BLaER1 treated with 17β-estradiol and CSF1 and Interleukin-3, amounts not matched to agents 10 nM and 100 nM (cell line): Measurements from ENCODE around the gene CHURC1.
A peak's percentile ranks its signal among the peaks of the same experiment; 100 is the strongest.
"Not testable (repeated sequence)": the region's sequence is repeated elsewhere in the genome, so short reads cannot be mapped to it uniquely, and the experiment has no call there.

Experiments used
- H3K27ac ChIP-seq, 11 experiments: shearing (Covaris generic); formaldehyde crosslinking; 2 replicates each; pipeline ENCODE4 v1.8.1; 2022
- H3K27me3 ChIP-seq, 11 experiments: shearing (Covaris generic); formaldehyde crosslinking; 2 replicates each; pipeline ENCODE4 v1.8.1; 2022
- H3K36me3 ChIP-seq, 11 experiments: shearing (Covaris generic); formaldehyde crosslinking; 2 replicates each; pipeline ENCODE4 v1.8.1; 2022
- H3K4me1 ChIP-seq, 10 experiments: shearing (Covaris generic); formaldehyde crosslinking; 2 replicates each; pipeline ENCODE4 v1.8.1; 2022
- H3K4me2 ChIP-seq, 11 experiments: shearing (Covaris generic); formaldehyde crosslinking; 2 replicates each; pipeline ENCODE4 v1.8.1; 2022
- H3K4me3 ChIP-seq, 10 experiments: shearing (Covaris generic); formaldehyde crosslinking; 2 replicates each; pipeline ENCODE4 v1.8.1; 2022
- H3K9ac ChIP-seq, 11 experiments: shearing (Covaris generic); formaldehyde crosslinking; 2 replicates each; pipeline ENCODE4 v1.8.1; 2022
- H3K9me3 ChIP-seq, 11 experiments: shearing (Covaris generic); formaldehyde crosslinking; replicated peaks in 1 of 11; 2 replicates each; pipeline ENCODE4 v1.8.1; 2022
- H4K20me1 ChIP-seq, 11 experiments: shearing (Covaris generic); formaldehyde crosslinking; 2 replicates each; pipeline ENCODE4 v1.8.1; 2022
- Cebpa-rat ChIP-seq, 11 experiments: shearing (Covaris generic); IDR thresholded peaks; 2 replicates each; pipeline ENCODE4 v1.8.1; 2022

The CHURC1 gene

DNA sequence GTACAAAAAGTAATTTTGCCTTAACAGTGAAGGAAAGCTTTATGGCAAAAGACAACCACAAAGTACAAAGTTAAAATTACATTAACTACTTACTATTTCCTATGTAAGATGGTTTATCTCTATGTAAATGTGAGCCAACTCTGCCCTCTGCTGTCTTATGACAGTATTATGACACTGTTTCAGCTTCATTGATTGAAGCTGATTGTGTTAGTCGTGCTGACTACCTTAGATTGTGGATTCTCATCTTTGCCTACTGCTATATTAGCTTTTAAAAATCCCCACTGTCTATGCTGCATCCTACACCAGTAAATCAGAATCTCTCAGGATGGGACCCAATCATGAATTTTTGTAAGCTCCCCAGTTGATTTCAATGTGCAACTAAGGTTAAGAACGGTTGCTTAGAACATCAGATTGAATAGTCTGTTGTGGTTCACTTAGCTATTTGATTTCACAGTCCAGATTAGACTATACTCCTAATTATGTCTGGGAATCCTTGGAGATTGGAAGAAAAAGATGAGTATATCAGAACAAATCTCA, 22.3 kb upstream of the CHURC1 start:
- TF ChIP-seq Cebpa-rat (IDR thresholded peaks at IDR 0.05) = no peak
- H4K20me1 ChIP-seq = no peaks in the 10 kb centered on the region
- H3K4me1 ChIP-seq = no peaks in the 10 kb centered on the region
- no peak overlapping the region for H3K4me2 ChIP-seq
- no peak overlapping the region for H3K4me3 ChIP-seq
- H3K36me3 ChIP-seq = no peaks in the 10 kb centered on the region
- H3K9me3 ChIP-seq = no peaks in the 10 kb centered on the region
- no peak overlapping the region for H3K27ac ChIP-seq
- no peaks in the 10 kb centered on the region for H3K27me3 ChIP-seq
- H3K9ac ChIP-seq = no peak overlapping the region

DNA sequence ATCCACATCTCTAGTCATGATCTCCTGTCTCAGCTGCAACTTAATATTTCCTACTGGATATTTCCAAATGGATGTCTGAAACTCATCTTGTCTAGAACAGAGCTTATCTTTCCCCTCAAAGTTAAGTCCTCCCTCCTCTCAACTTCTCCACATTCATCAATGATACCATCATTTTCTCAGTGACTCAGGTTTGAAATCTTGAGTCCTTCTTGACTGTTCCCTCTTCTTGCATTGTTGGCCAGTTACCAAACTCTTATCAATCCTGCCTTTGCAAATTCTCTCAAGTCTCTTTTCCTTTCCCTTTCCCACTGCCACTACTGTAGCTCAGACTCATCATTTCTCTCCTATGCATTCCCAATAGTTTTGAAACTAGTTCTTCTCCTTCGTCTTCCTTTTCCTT, 14.3 kb upstream of the CHURC1 start:
- H3K4me1 ChIP-seq = no peaks in the 10 kb centered on the region
- H3K4me2 ChIP-seq = no peak overlapping the region
- no peaks in the 10 kb centered on the region for H3K27me3 ChIP-seq
- no peak overlapping the region for H3K9ac ChIP-seq
- no peaks in the 10 kb centered on the region for H3K36me3 ChIP-seq
- no peaks in the 10 kb centered on the region for H3K9me3 ChIP-seq
- H4K20me1 ChIP-seq = no peaks in the 10 kb centered on the region
- TF ChIP-seq Cebpa-rat (IDR thresholded peaks at IDR 0.05) = no peak
- no peak overlapping the region for H3K4me3 ChIP-seq
- no peak overlapping the region for H3K27ac ChIP-seq

DNA sequence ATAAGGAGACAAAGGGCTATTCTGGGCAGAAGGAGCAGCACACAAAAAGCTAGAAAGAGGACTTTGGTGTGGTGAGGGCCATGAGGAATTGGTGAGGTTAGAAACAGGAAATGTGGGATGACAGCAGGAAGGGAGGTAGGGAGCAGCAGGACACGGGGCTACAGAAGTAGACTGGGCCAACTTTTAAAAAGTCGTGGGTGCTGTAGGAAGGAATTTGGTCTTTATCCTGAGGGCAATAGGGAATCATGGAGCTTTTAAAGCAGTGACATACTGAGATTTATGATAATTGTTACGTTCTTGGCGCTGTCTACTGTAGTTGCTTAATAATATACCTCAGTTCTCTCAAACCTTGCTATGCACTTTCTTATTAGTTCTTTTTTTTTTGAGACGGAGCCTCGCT, 8.2 kb upstream of the CHURC1 start:
- Histone ChIP-seq H4K20me1 (no peaks in the 10 kb centered on the region), H3K36me3 (no peaks in the 10 kb centered on the region), H3K27ac (no peak overlapping the region), H3K9ac (no peak overlapping the region), H3K4me3 (no peak overlapping the region), H3K4me2 (peak overlapping the region in 10 of 11 experiments; percentile 8 to 45 (median 22); a peak in 12 of 22 replicates), H3K4me1 (peaks cover 0 to 7% (median 6%) of the 10 kb centered on the region in 10 experiments; a peak in 12 of 20 replicates), H3K9me3 (no peaks in the 10 kb centered on the region), H3K27me3 (no peaks in the 10 kb centered on the region)
- TF ChIP-seq Cebpa-rat (IDR thresholded peaks at IDR 0.05) = no peak

DNA sequence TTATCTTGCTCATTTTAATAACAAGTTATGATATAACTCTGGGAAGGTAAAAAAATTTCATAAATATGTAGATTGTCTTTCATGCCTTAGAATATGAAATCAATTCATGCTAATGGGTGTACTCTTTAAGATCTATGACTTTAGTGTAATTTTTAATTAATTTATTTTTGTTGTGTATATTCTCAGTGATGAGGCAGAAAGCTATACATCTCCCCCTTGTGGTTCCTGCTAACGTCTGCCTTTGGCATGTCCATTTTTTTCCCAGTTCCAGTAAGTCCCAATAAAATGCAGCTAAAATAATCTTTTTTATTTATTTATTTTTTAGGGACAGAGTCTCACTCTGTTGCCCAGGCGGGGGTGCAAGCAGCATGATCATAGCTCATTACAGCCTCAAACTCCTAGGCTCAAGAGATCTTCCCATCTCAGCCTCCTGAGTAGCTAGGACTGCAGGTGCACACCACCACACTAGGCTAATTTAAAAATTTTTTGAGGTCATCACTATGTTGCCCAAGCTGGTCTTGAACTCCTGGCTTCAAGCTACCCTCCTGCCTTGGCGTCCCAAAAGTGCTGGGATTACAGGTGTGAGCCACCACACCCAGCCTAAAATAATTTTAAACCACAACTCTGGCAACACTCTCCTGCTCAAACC, 3.3 kb upstream of the CHURC1 start:
- Histone ChIP-seq H3K4me1 (peaks cover 11 to 22% (median 18%) of the 10 kb centered on the region in 10 experiments), H3K4me3 (no peak overlapping the region), H3K9ac (no peak overlapping the region), H4K20me1 (no peaks in the 10 kb centered on the region; a peak in 2 of 22 replicates), H3K27ac (no peak overlapping the region), H3K27me3 (no peaks in the 10 kb centered on the region), H3K4me2 (no peak overlapping the region), H3K36me3 (peaks cover 0 to 10% (median 3%) of the 10 kb centered on the region in 11 experiments; a peak in 12 of 22 replicates), H3K9me3 (peaks cover 0 to 9% (median 6%) of the 10 kb centered on the region in 11 experiments; a peak in 14 of 22 replicates)
- no peak for TF ChIP-seq Cebpa-rat (IDR thresholded peaks at IDR 0.05)

DNA sequence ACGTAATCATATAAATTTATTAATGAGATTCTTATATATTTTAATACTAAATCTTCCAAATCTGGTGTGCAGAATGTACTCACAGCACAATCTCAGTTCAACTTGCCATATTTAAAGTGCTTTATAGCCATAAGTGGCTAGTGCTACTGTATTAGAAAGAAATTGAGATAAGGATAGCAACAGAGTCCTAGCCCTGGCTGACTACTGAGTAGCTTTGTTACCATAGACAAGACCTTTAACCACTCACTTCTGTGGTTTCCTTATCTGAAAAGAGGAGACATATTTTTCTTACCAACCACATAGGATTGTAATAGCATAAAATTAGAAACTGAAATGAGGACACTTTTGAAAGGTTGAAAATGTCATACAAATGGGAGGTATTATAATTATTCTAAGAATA, 2.0 kb upstream of the CHURC1 start:
- peaks cover 12 to 20% (median 18%) of the 10 kb centered on the region in 10 experiments for H3K4me1 ChIP-seq
- H3K4me3 ChIP-seq = no peak overlapping the region

DNA sequence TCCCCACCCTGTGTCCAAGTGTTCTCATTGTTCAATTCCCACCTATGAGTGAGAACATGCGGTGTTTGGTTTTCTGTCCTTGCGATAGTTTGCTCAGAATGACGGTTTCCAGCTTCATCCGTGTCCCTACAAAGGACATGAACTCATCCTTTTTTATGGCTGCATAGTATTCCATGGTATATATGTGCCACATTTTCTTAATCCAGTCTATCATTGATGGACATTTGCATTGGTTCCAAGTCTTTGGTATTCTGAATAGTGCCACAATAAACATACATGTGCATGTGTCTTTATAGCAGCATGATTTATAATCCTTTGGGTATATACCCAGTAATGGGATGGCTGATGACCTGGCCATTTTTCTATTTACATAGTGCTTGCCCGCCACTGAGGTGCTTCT, 778 bp upstream of the CHURC1 start:
- Histone ChIP-seq H3K4me2 (peak overlapping the region; percentile 72 to 99 (median 82)), H3K9ac (peak overlapping the region in 3 of 11 experiments; percentile 97 to 99 (median 97); a peak in 4 of 22 replicates), H3K4me1 (peaks cover 12 to 29% (median 19%) of the 10 kb centered on the region in 10 experiments), H3K27ac (peak overlapping the region in 1 of 11 experiments; percentile 99; a peak in 1 of 22 replicates), H3K9me3 (peaks cover 0 to 14% (median 9%) of the 10 kb centered on the region in 11 experiments; a peak in 14 of 22 replicates), H3K4me3 (peak overlapping the region in 7 of 10 experiments; percentile 81 to 99 (median 91); a peak in 8 of 20 replicates), H3K36me3 (peaks cover 3 to 33% (median 17%) of the 10 kb centered on the region in 11 experiments; a peak in 18 of 22 replicates), H4K20me1 (peaks cover 0 to 24% (median 6%) of the 10 kb centered on the region in 11 experiments; a peak in 8 of 22 replicates)
- not testable (repeated sequence) for H3K27me3 ChIP-seq

More for the DNA sequence above, 2.0 kb upstream of the CHURC1 start:
- Histone ChIP-seq H3K9me3 (peaks cover 0 to 14% (median 9%) of the 10 kb centered on the region in 11 experiments; a peak in 14 of 22 replicates), H3K9ac (no peak overlapping the region), H3K36me3 (peaks cover 0 to 21% (median 10%) of the 10 kb centered on the region in 11 experiments; a peak in 16 of 22 replicates), H4K20me1 (peaks cover 0 to 12% (median under 1%) of the 10 kb centered on the region in 11 experiments; a peak in 6 of 22 replicates), H3K27me3 (no peaks in the 10 kb centered on the region), H3K4me2 (no peak overlapping the region), H3K27ac (no peak overlapping the region)
- no peak for TF ChIP-seq Cebpa-rat (IDR thresholded peaks at IDR 0.05)

DNA sequence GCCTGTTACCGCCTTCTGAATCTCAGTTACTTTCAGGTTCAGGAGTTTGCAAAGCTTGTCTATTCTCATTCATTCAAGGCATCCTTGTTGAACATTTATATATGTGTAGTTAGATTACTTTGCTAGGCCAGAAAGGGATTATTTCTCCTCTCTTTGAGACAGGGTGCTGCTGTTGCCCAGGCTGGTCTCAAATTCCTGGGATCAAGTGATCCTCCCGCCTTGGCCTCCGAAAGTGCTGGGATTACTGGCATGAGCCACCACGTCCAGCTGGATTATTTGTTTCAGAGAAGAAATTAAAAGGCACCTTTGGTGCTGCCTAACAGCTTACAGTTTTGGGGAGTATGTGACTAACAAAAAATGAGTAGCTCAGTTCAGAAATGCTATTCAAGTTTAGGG, 772 bp downstream of the CHURC1 start:
- Histone ChIP-seq H4K20me1 (peaks cover 0 to 39% (median 12%) of the 10 kb centered on the region in 11 experiments; a peak in 13 of 22 replicates), H3K27ac (peak overlapping the region; percentile 98 to 100 (median 99)), H3K27me3 (no peaks in the 10 kb centered on the region), H3K9me3 (peaks cover 0 to 14% (median 9%) of the 10 kb centered on the region in 11 experiments; a peak in 14 of 22 replicates), H3K9ac (peak overlapping the region; percentile 97 to 99 (median 98)), H3K4me2 (peak overlapping the region; percentile 89 to 99 (median 95)), H3K4me1 (peaks cover 12 to 35% (median 20%) of the 10 kb centered on the region in 10 experiments), H3K4me3 (peak overlapping the region; percentile 81 to 99 (median 91)), H3K36me3 (peaks cover 6 to 39% (median 23%) of the 10 kb centered on the region in 11 experiments; a peak in 20 of 22 replicates)
- TF ChIP-seq Cebpa-rat (IDR thresholded peaks at IDR 0.05) = no peak

DNA sequence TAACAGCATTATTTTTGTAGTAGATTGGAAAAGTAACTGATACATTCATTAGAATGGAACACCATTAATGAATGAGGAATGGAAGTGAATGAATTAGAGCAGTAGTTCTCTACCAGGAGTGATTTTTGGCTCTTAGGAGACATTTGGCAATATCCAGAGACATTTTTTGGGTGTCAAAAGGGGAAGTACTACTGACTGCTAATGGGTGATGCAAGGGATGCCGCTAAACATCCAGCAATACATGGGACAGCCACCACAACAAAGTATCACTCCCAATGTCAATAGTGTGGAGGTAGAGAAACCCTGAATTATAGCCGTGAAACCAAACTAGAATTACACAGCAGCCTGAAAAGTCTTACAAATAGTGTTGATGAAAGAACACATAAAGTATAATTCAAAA, 1.5 kb downstream of the CHURC1 start:
- Histone ChIP-seq H3K4me3 (peak overlapping the region; percentile 81 to 99 (median 91); a peak in 15 of 20 replicates), H3K9ac (no peak overlapping the region), H3K36me3 (peaks cover 6 to 39% (median 25%) of the 10 kb centered on the region in 11 experiments; a peak in 20 of 22 replicates), H3K27ac (peak overlapping the region in 8 of 11 experiments; percentile 98 to 100 (median 99); a peak in 13 of 22 replicates), H3K4me1 (peaks cover 12 to 35% (median 20%) of the 10 kb centered on the region in 10 experiments), H4K20me1 (peaks cover 0 to 47% (median 14%) of the 10 kb centered on the region in 11 experiments; a peak in 14 of 22 replicates), H3K4me2 (peak overlapping the region; percentile 89 to 99 (median 95); a peak in 20 of 22 replicates), H3K27me3 (no peaks in the 10 kb centered on the region), H3K9me3 (peaks cover 0 to 14% (median 9%) of the 10 kb centered on the region in 11 experiments; a peak in 14 of 22 replicates)
- peak in 1 of 11 experiments; percentile 49; a peak in 2 of 22 replicates for TF ChIP-seq Cebpa-rat (IDR thresholded peaks at IDR 0.05)

DNA sequence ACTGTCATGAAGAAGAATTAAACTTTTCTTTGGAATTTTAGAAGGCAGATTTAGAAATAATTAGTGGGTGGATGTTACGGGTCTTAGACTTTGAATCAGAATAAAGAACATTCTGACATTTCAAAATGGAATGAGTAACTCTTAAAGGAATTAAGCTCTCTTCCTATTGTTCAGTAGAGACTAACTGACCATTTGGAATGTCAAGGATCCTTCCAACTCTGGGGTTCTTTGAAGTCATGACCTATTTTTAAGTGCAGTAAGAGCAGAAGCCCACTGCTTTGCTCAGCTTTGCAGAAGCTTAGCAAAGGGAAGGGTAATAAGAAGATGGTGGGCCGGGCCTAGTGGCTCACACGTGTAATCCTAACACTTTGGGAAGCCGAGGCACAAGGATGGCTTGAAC, 4.0 kb downstream of the CHURC1 start:
- Histone ChIP-seq H3K36me3 (peaks cover 6 to 50% (median 28%) of the 10 kb centered on the region in 11 experiments; a peak in 21 of 22 replicates), H3K4me3 (no peak overlapping the region), H3K4me1 (peaks cover 12 to 35% (median 19%) of the 10 kb centered on the region in 10 experiments), H3K27ac (no peak overlapping the region), H4K20me1 (peaks cover 14 to 71% (median 27%) of the 10 kb centered on the region in 11 experiments; a peak in 18 of 22 replicates), H3K27me3 (no peaks in the 10 kb centered on the region), H3K9ac (no peak overlapping the region), H3K4me2 (peak overlapping the region in 2 of 11 experiments; percentile 3 to 20; a peak in 1 of 22 replicates), H3K9me3 (peaks cover 0 to 14% (median 9%) of the 10 kb centered on the region in 11 experiments; a peak in 14 of 22 replicates)
- no peak for TF ChIP-seq Cebpa-rat (IDR thresholded peaks at IDR 0.05)
